Measurements from ENCODE around the gene RAB25. TPM values are rescaled to one million over a fixed set of nuclear protein-coding genes. Genes with fewer than 3 reads are reported as not detected.

The RAB25 gene
- total and polyA plus RNA-seq, 2 of the 13 experiments (the other 11 are each of a cell fraction or from before 2014, with no cell fraction given), result 0.20 to 0.22 TPM

DNA sequence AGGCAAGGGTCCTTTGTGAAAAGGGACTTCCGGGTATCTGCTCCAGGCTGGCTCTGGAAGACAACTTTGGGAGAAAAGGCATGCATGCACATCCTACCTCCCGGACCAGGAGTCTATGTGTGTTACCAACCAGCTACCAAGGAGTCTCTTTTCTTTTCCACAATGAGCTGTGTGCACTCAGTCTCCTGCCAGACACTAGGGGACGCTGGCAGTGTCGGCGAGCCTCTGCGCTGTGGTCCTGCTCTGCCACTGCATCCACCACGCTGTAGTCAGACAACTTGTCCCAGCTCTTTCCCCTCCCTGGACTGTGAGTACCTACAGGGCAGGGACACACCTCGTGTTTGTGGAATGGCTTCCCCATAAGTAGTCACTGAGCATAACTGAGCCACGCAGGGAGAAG is 35.1 kb upstream of the RAB25 start (continued):
- TF ChIP-seq HNRNPK (IDR thresholded peaks at IDR 0.05; ENCODE audit: low read depth, low read length, poor library complexity, severe bottlenecking) (no peak), ZBTB10 (CRISPR knock-in tag; IDR thresholded peaks at IDR 0.05; ENCODE audit: borderline replicate concordance) (no peak), SP5 (CRISPR knock-in tag; IDR thresholded peaks at IDR 0.05; ENCODE audit: borderline replicate concordance, low read depth) (no peak), SIN3B (IDR thresholded peaks at IDR 0.05; ENCODE audit: low read length) (no peak), IRF2 (CRISPR knock-in tag; IDR thresholded peaks at IDR 0.05) (0 out of 2 replicates have a peak, but pooled peaks have one; percentile 38), ZNF768 (CRISPR knock-in tag; IDR thresholded peaks at IDR 0.05) (peak; percentile 27; the same call in 1 of the 2 replicates), FOXM1 (CRISPR knock-in tag; IDR thresholded peaks at IDR 0.05) (no peak), ZBTB40 (IDR thresholded peaks at IDR 0.05) (no peak), ZBTB40 (CRISPR knock-in tag; IDR thresholded peaks at IDR 0.05) (no peak), MIER2 (CRISPR knock-in tag; IDR thresholded peaks at IDR 0.05) (no peak), RARA (CRISPR knock-in tag; IDR thresholded peaks at IDR 0.05) (no peak), JUND (CRISPR knock-in tag; IDR thresholded peaks at IDR 0.05) (no peak), NCOA1 (CRISPR knock-in tag; IDR thresholded peaks at IDR 0.05) (no peak), RFX1 (IDR thresholded peaks at IDR 0.05) (no peak), ZNF562 (CRISPR knock-in tag; IDR thresholded peaks at IDR 0.05; ENCODE audit: borderline replicate concordance) (no peak), MAFF (IDR thresholded peaks at IDR 0.05; ENCODE audit: low read depth, low read length) (no peak), TCF7L2 (IDR thresholded peaks at IDR 0.05; ENCODE audit: low read depth, low read length) (no peak), KAT8 (CRISPR knock-in tag; IDR thresholded peaks at IDR 0.05) (peak; percentile 37; the same call in 1 of the 2 replicates), MATR3 (CRISPR knock-in tag; IDR thresholded peaks at IDR 0.05) (no peak), SNAPC2 (CRISPR knock-in tag; IDR thresholded peaks at IDR 0.05) (no peak)
- TF ChIP-seq, protein P1, sequence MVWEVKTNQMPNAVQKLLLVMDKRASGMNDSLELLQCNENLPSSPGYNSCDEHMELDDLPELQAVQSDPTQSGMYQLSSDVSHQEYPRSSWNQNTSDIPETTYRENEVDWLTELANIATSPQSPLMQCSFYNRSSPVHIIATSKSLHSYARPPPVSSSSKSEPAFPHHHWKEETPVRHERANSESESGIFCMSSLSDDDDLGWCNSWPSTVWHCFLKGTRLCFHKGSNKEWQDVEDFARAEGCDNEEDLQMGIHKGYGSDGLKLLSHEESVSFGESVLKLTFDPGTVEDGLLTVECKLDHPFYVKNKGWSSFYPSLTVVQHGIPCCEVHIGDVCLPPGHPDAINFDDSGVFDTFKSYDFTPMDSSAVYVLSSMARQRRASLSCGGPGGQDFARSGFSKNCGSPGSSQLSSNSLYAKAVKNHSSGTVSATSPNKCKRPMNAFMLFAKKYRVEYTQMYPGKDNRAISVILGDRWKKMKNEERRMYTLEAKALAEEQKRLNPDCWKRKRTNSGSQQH (CRISPR knock-in tag; IDR thresholded peaks at IDR 0.05; ENCODE audit: low read depth), result no peak
